Esophagus muscularis mucosa (tissue), 4 donors: Measurements from ENCODE around the gene FGF8. TPM values are rescaled to one million over a fixed set of nuclear protein-coding genes. Genes with fewer than 3 reads are reported as not detected.

Experiments
- DNase-seq: peaks from one replicate; pipeline ENCODE4 v3.0.0-alpha.2; 2017; ENCODE audit errors: extremely low spot score
- H3K27ac ChIP-seq, 4 donors: fragments of 200-600 bp; sonication (generic); replicated peaks in 1 of 4; 1 replicate in 3 of 4; 2 replicates in 1 of 4; pipeline ENCODE4 v1.5.1; 2016 to 2019; ENCODE audit warnings: mild to moderate bottlenecking in 1 of 4
- H3K27me3 ChIP-seq, 4 donors: fragments of 200-600 bp; sonication (generic); one replicate each; pipeline versions ENCODE4 v1.5.1 to v1.6.0; 2016 to 2019
- H3K36me3 ChIP-seq, 4 donors: fragments of 200-600 bp; sonication (generic); one replicate each; pipeline ENCODE4 v1.5.1; 2016 to 2019
- H3K4me1 ChIP-seq, 4 donors: fragments of 200-600 bp; sonication (generic); one replicate each; pipeline ENCODE4 v1.5.1; 2016 to 2019
- H3K4me3 ChIP-seq, 4 donors: fragments of 200-600 bp; sonication (generic); 1 replicate in 2 of 4; 2 replicates in 2 of 4; pipeline ENCODE4 v1.5.1; 2016 to 2019; ENCODE audit warnings: mild to moderate bottlenecking in 4 of 4, moderate library complexity in 1 of 4
- H3K9me3 ChIP-seq, 4 donors: fragments of 200-600 bp; sonication (generic); 1 replicate in 3 of 4; 2 replicates in 1 of 4; pipeline ENCODE4 v1.5.1; 2016 to 2019
- CTCF ChIP-seq, 3 experiments: fragments of 200-600 bp in 2 of 3; fragments of 450-650 bp in 1 of 3; sonication (generic) in 2 of 3; IDR thresholded peaks; one replicate each; pipeline ENCODE4 v1.5.1; 2017 to 2019; ENCODE audit warnings: antibody characterized with exemption in 3 of 3, mild to moderate bottlenecking in 2 of 3, moderate library complexity in 1 of 3
- EP300 ChIP-seq: sonication (generic); formaldehyde crosslinking; IDR thresholded peaks from one replicate; pipeline ENCODE4 v1.6.1; 2017; ENCODE audit warnings: antibody characterized with exemption
- POLR2A ChIP-seq: fragments of 450-650 bp; IDR thresholded peaks from one replicate; pipeline ENCODE4 v1.6.1; 2017; ENCODE audit warnings: antibody characterized with exemption, moderate library complexity, mild to moderate bottlenecking, low read depth
- POLR2AphosphoS5 ChIP-seq, 2 donors: sonication (generic); formaldehyde crosslinking; IDR thresholded peaks; one replicate each; pipeline ENCODE4 v1.6.1; 2017; ENCODE audit warnings: antibody characterized with exemption in 2 of 2
- WGBS: methylation state at CpG from one replicate; pipeline ENCODE4 v1.1.5; 2018; 5-methylcytosine and 5-hydroxymethylcytosine counted together
- intact Hi-C: fragments of 100-400 bp; cut with DNase I; formaldehyde crosslinking; loops from one replicate; pipeline ENCODE4 v1.15.1; 2023
- total RNA-seq, 4 donors: library from RNA; depleted of rRNA; stranded (reverse); fragments of >200 nt; gene quantifications; one replicate each; pipeline versions ENCODE4 v1.1.0 to v1.2.1, GENCODE V29; 2016

FGF8 gene
- total RNA-seq, 4 donors from 2014 or later = not detected

- peaks cover 0 to 35% (median 0%) of the 10 kb centered on the region in 4 donors for H3K27me3 ChIP-seq
- intact Hi-C loops = no loop called here
- H3K27ac ChIP-seq = no peak overlapping the region
- no peaks in the 10 kb centered on the region for H3K4me1 ChIP-seq
- H3K36me3 ChIP-seq = no peaks in the 10 kb centered on the region
- H3K9me3 ChIP-seq = no peaks in the 10 kb centered on the region
- 81% methylated on average over 8 of the region's 8 CpGs for WGBS
- TF ChIP-seq POLR2A (no peak), EP300 (no peak), CTCF (IDR thresholded peaks at IDR 0.05) (no peak), POLR2AphosphoS5 (IDR thresholded peaks at IDR 0.05) (no peak)
- H3K4me3 ChIP-seq = no peak overlapping the region
- no peak for DNase-seq
Observed at GRCh38 chr10:101725296-101726114, 50.4 kb downstream of the FGF8 start.

- Histone ChIP-seq H3K27me3 (peaks cover 0 to 41% (median 0%) of the 10 kb centered on the region in 4 donors), H3K36me3 (no peaks in the 10 kb centered on the region), H3K4me3 (no peak overlapping the region), H3K9me3 (no peaks in the 10 kb centered on the region), H3K27ac (no peak overlapping the region), H3K4me1 (no peaks in the 10 kb centered on the region)
- intact Hi-C loops = no loop called here
- TF ChIP-seq CTCF (IDR thresholded peaks at IDR 0.05) = no peak
- TF ChIP-seq POLR2A = no peak
- no peak for TF ChIP-seq POLR2AphosphoS5 (IDR thresholded peaks at IDR 0.05)
- no peak for TF ChIP-seq EP300
- WGBS = 93% methylated on average over 2 of the region's 2 CpGs
- no peak for DNase-seq
Observed at GRCh38 chr10:101724446-101724845, 51.5 kb downstream of the FGF8 start.

GRCh38 chr10:101723176-101723575, 52.7 kb downstream of the FGF8 start:
- no peak for TF ChIP-seq EP300
- no peak for TF ChIP-seq POLR2AphosphoS5 (IDR thresholded peaks at IDR 0.05)
- no peak for TF ChIP-seq POLR2A
- no peak for TF ChIP-seq CTCF (IDR thresholded peaks at IDR 0.05)
- 90% methylated on average over 3 of the region's 3 CpGs for WGBS
- Histone ChIP-seq H3K27me3 (peaks cover 0 to 47% (median 0%) of the 10 kb centered on the region in 4 donors), H3K4me3 (no peak overlapping the region), H3K9me3 (no peaks in the 10 kb centered on the region), H3K27ac (no peak overlapping the region), H3K36me3 (no peaks in the 10 kb centered on the region), H3K4me1 (no peaks in the 10 kb centered on the region)
- DNase-seq = no peak
- intact Hi-C loops = no loop called here

- 64% methylated on average over 2 of the region's 2 CpGs for WGBS
- Histone ChIP-seq H3K4me1 (no peaks in the 10 kb centered on the region), H3K4me3 (no peak overlapping the region), H3K36me3 (no peaks in the 10 kb centered on the region), H3K9me3 (no peaks in the 10 kb centered on the region), H3K27me3 (peaks cover 0 to 53% (median 0%) of the 10 kb centered on the region in 4 donors), H3K27ac (no peak overlapping the region)
- intact Hi-C loops = no loop called here
- DNase-seq = no peak
- TF ChIP-seq POLR2A (no peak), CTCF (IDR thresholded peaks at IDR 0.05) (no peak), POLR2AphosphoS5 (IDR thresholded peaks at IDR 0.05) (no peak), EP300 (no peak)
Observed at GRCh38 chr10:101721806-101722205, 54.1 kb downstream of the FGF8 start.
